NCI-H748 treated with DMSO at 0.1 percent for 48 hours (cell line): ENCODE results near the gene PLCD3.

Source experiments
- DNase-seq: peaks from one replicate; lab custom pipeline; 2025; lab: John Stamatoyannopoulos, UW

PLCD3 gene

GRCh38 chr17:45116434-45117016 is 15.8 kb downstream of the PLCD3 start:
- no peak for DNase-seq

GRCh38 chr17:45115871-45116270 is 16.4 kb downstream of the PLCD3 start:
- no peak for DNase-seq

- no peak for DNase-seq
These were observed 17.2 kb downstream of the PLCD3 start for GRCh38 chr17:45115015-45115625.

GRCh38 chr17:45114117-45114932 is 18.0 kb downstream of the PLCD3 start:
- no peak for DNase-seq

GRCh38 chr17:45113424-45113754 is 18.9 kb downstream of the PLCD3 start:
- no peak for DNase-seq

GRCh38 chr17:45112559-45113423 is 19.5 kb downstream of the PLCD3 start:
- no peak for DNase-seq

- DNase-seq, result no peak
These were observed 20.5 kb downstream of the PLCD3 start for GRCh38 chr17:45111850-45112249.

- no peak for DNase-seq
These were observed 21.4 kb downstream of the PLCD3 start for GRCh38 chr17:45110676-45111611.

GRCh38 chr17:45108595-45109521 is 23.5 kb downstream of the PLCD3 start:
- no peak for DNase-seq

- no peak for DNase-seq
These were observed 24.3 kb downstream of the PLCD3 start for GRCh38 chr17:45108051-45108450.

- DNase-seq, result no peak
These were observed 24.9 kb downstream of the PLCD3 start for GRCh38 chr17:45107293-45108010.

GRCh38 chr17:45106582-45106981 is 25.7 kb downstream of the PLCD3 start:
- DNase-seq, result no peak

GRCh38 chr17:45106096-45106495 is 26.2 kb downstream of the PLCD3 start:
- no peak for DNase-seq

GRCh38 chr17:45104907-45105624 is 27.2 kb downstream of the PLCD3 start:
- DNase-seq, result no peak

GRCh38 chr17:45104497-45104896 is 27.8 kb downstream of the PLCD3 start:
- DNase-seq, result no peak

- DNase-seq, result no peak
These were observed 28.3 kb downstream of the PLCD3 start for GRCh38 chr17:45104029-45104428.

GRCh38 chr17:45103269-45103795 is 29.0 kb downstream of the PLCD3 start:
- DNase-seq, result no peak

GRCh38 chr17:45102856-45103255 is 29.5 kb downstream of the PLCD3 start:
- DNase-seq, result no peak
